Common myeloid progenitor, CD34-positive (primary cell): Measurements from ENCODE around the gene IL19.

ENCODE experiments used
- CTCF ChIA-PET: fragments of 350-600 bp; sonication (Branson Sonifier 250); formaldehyde crosslinking; loops from one replicate; lab custom pipeline; 2021; ENCODE audit warnings: antibody characterized with exemption; lab: Charles Lee
- POLR2A ChIA-PET: fragments of 350-600 bp; sonication (Branson Sonifier 250); formaldehyde crosslinking; loops from one replicate; lab custom pipeline; 2021; ENCODE audit warnings: antibody characterized with exemption; lab: Charles Lee
- DNase-seq, 3 donors: peaks; one replicate each; pipeline versions ENCODE4 v3.0.0 to v3.0.0-alpha.2; 2013
- H3K27ac ChIP-seq, 2 experiments: 1 replicate in 1 of 2; 2 replicates in 1 of 2; pipeline ENCODE4 v1.7.0; 2013; ENCODE audit warnings: inconsistent platforms in 2 of 2, low read length in 2 of 2, mild to moderate bottlenecking in 2 of 2, low read depth in 1 of 2, moderate library complexity in 1 of 2; ENCODE audit not compliant: severe bottlenecking in 2 of 2, insufficient read depth in 1 of 2, poor library complexity in 1 of 2
- H3K27me3 ChIP-seq, 5 experiments: replicated peaks in 2 of 5; 1 replicate in 3 of 5; 2 replicates in 2 of 5; pipeline versions ENCODE4 v1.6.1 to v1.7.0; 2013; ENCODE audit warnings: low read length in 4 of 5, mild to moderate bottlenecking in 2 of 5, moderate library complexity in 2 of 5, inconsistent platforms in 1 of 5; ENCODE audit not compliant: insufficient read depth in 5 of 5, control insufficient read depth in 4 of 5
- H3K36me3 ChIP-seq, 4 experiments: 1 replicate in 2 of 4; 2 replicates in 2 of 4; pipeline versions ENCODE4 v1.6.1 to v1.7.0; 2013; ENCODE audit warnings: low read length in 3 of 4, control low read depth in 1 of 4, mild to moderate bottlenecking in 1 of 4; ENCODE audit not compliant: control insufficient read depth in 4 of 4, insufficient read depth in 4 of 4
- H3K4me1 ChIP-seq, 4 experiments: 1 replicate in 3 of 4; 2 replicates in 1 of 4; pipeline versions ENCODE4 v1.6.1 to v1.7.1; 2013; ENCODE audit warnings: low read length in 3 of 4, mild to moderate bottlenecking in 3 of 4, control low read depth in 1 of 4, inconsistent platforms in 1 of 4, moderate library complexity in 1 of 4; ENCODE audit not compliant: control insufficient read depth in 4 of 4, insufficient read depth in 4 of 4; ENCODE audit errors: control extremely low read depth in 1 of 4
- H3K4me3 ChIP-seq, 7 experiments: 1 replicate in 4 of 7; 2 replicates in 3 of 7; pipeline versions ENCODE4 v1.5.1 to v1.7.0; 2013; ENCODE audit warnings: mild to moderate bottlenecking in 7 of 7, low read length in 6 of 7, moderate library complexity in 6 of 7, inconsistent platforms in 2 of 7, low read depth in 2 of 7, control low read depth in 1 of 7; ENCODE audit not compliant: insufficient read depth in 4 of 7, control insufficient read depth in 1 of 7; ENCODE audit errors: extremely low read depth in 1 of 7
- H3K9me3 ChIP-seq, 5 experiments: 1 replicate in 4 of 5; 2 replicates in 1 of 5; pipeline versions ENCODE4 v1.6.1 to v1.7.1; 2013; ENCODE audit warnings: low read length in 4 of 5, mild to moderate bottlenecking in 2 of 5, inconsistent platforms in 1 of 5, low read depth in 1 of 5, moderate library complexity in 1 of 5; ENCODE audit not compliant: control insufficient read depth in 4 of 5, insufficient read depth in 2 of 5; ENCODE audit errors: control extremely low read depth in 1 of 5
- WGBS: methylation state at CpG from one replicate; pipeline ENCODE4 v1.1.5; 2013; ENCODE audit not compliant: insufficient coverage; 5-methylcytosine and 5-hydroxymethylcytosine counted together

Gene IL19

GRCh38 chr1:206734499-206735142 is 36.0 kb upstream of the IL19 start:
- peak; percentile 36 to 69 (median 65) for DNase-seq
- Histone ChIP-seq H3K4me1 (peaks cover 0 to 38% (median 36%) of the 10 kb centered on the region in 4 experiments), H3K27me3 (no peaks in the 10 kb centered on the region), H3K9me3 (no peaks in the 10 kb centered on the region), H3K4me3 (no peak overlapping the region), H3K36me3 (peaks cover 12 to 42% (median 34%) of the 10 kb centered on the region in 4 experiments), H3K27ac (no peak overlapping the region)
- CTCF ChIA-PET: interaction anchor here (0.6 to 14.6 kb wide), 37 partner anchors 8 to 248 kb away, joined by 3 to 250 read pairs (median 6); partner anchors contain the start of genes DYRK3, IL10 and IL19
- WGBS: 80% methylated on average over 8 of the region's 9 CpGs
- POLR2A ChIA-PET: interaction anchor here (0.6 to 1.3 kb wide), 4 partner anchors 8 to 108 kb away, joined by 3 to 5 read pairs (median 4); no protein-coding TSS in a partner anchor

GRCh38 chr1:206735553-206736031 is 35.0 kb upstream of the IL19 start:
- CTCF ChIA-PET: interaction anchor here (0.8 to 14.6 kb wide), 30 partner anchors 8 to 256 kb away, joined by 3 to 250 read pairs (median 8); partner anchors contain the start of genes DYRK3, IL10 and IL19
- H3K9me3 ChIP-seq: no peaks in the 10 kb centered on the region
- peaks cover 0 to 42% (median 37%) of the 10 kb centered on the region in 4 experiments for H3K4me1 ChIP-seq
- POLR2A ChIA-PET: interaction anchor here (0.6 to 1.2 kb wide), 2 partner anchors 24 to 53 kb away, joined by 3 read pairs; no protein-coding TSS in a partner anchor
- 48% methylated on average over 4 of the region's 5 CpGs for WGBS
- H3K27me3 ChIP-seq: no peaks in the 10 kb centered on the region
- no peak overlapping the region for H3K27ac ChIP-seq
- DNase-seq: peak in 1 of 3 donors; percentile 51
- no peak overlapping the region for H3K4me3 ChIP-seq
- peaks cover 7 to 32% (median 24%) of the 10 kb centered on the region in 4 experiments for H3K36me3 ChIP-seq

- H3K4me3 ChIP-seq: no peak overlapping the region
- H3K4me1 ChIP-seq: peaks cover 0 to 42% (median 37%) of the 10 kb centered on the region in 4 experiments
- DNase-seq: no peak
- H3K36me3 ChIP-seq: peaks cover 3 to 17% (median 12%) of the 10 kb centered on the region in 4 experiments
- WGBS: 67% methylated on average over 7 of the region's 14 CpGs
- CTCF ChIA-PET: interaction anchor here (0.9 to 14.6 kb wide), 13 partner anchors 8 to 245 kb away, joined by 3 to 250 read pairs (median 12); partner anchors contain the start of gene IL10
- no peaks in the 10 kb centered on the region for H3K27me3 ChIP-seq
- no peaks in the 10 kb centered on the region for H3K9me3 ChIP-seq
- POLR2A ChIA-PET: no interaction called here
- no peak overlapping the region for H3K27ac ChIP-seq
Observed at GRCh38 chr1:206736878-206737728, 33.5 kb upstream of the IL19 start.

GRCh38 chr1:206737729-206738201 is 32.8 kb upstream of the IL19 start:
- H3K36me3 ChIP-seq: peaks cover 0 to 10% (median 8%) of the 10 kb centered on the region in 4 experiments
- no peaks in the 10 kb centered on the region for H3K9me3 ChIP-seq
- WGBS: 90% methylated on average over 3 of the region's 3 CpGs
- no peaks in the 10 kb centered on the region for H3K27me3 ChIP-seq
- DNase-seq: no peak
- peaks cover 0 to 42% (median 37%) of the 10 kb centered on the region in 4 experiments for H3K4me1 ChIP-seq
- ChIA-PET POLR2A (no interaction called here), CTCF (interaction anchor here (0.9 to 14.6 kb wide), 9 partner anchors 11 to 174 kb away, joined by 3 to 250 read pairs (median 6); no protein-coding TSS in a partner anchor)
- no peak overlapping the region for H3K27ac ChIP-seq
- H3K4me3 ChIP-seq: no peak overlapping the region

GRCh38 chr1:206738370-206739366 is 31.9 kb upstream of the IL19 start:
- ChIA-PET CTCF (interaction anchor here (0.9 to 14.6 kb wide), 14 partner anchors 12 to 173 kb away, joined by 3 to 250 read pairs (median 6); no protein-coding TSS in a partner anchor), POLR2A (no interaction called here)
- H3K36me3 ChIP-seq: peaks cover 0 to 3% (median 2%) of the 10 kb centered on the region in 4 experiments
- peaks cover 0 to 42% (median 37%) of the 10 kb centered on the region in 4 experiments for H3K4me1 ChIP-seq
- no peaks in the 10 kb centered on the region for H3K9me3 ChIP-seq
- H3K27ac ChIP-seq: no peak overlapping the region
- H3K4me3 ChIP-seq: no peak overlapping the region
- 75% methylated on average over 1 of the region's 3 CpGs for WGBS
- DNase-seq: no peak
- H3K27me3 ChIP-seq: no peaks in the 10 kb centered on the region
